GM19238 (cell line): ENCODE results near the gene ADORA2A.

Experiments
- DNase-seq: peaks from one replicate; pipeline ENCODE4 v3.0.0; 2011; ENCODE audit warnings: low spot score; ENCODE audit not compliant: insufficient read length

ADORA2A gene

DNA sequence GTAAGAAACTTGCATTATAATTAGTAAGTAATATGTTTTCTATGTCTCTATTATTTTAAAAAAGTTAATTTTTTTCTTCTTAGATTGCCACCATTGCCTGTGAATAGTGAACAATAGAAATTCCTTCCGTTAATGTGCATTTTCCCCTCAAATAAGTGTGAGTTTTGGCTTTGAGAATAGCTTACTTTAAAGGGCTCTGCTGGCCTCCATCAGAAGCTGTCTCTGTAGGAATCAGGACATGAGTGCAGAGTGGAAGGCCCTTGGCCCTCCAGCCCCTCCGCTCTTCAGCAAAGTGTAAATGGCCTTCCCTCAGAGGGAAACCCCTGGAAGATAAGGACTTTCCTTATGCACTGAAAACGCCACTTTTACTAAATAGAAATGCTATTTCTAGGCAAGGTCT is 24.1 kb upstream of the ADORA2A start:
- DNase-seq: no peak

DNA sequence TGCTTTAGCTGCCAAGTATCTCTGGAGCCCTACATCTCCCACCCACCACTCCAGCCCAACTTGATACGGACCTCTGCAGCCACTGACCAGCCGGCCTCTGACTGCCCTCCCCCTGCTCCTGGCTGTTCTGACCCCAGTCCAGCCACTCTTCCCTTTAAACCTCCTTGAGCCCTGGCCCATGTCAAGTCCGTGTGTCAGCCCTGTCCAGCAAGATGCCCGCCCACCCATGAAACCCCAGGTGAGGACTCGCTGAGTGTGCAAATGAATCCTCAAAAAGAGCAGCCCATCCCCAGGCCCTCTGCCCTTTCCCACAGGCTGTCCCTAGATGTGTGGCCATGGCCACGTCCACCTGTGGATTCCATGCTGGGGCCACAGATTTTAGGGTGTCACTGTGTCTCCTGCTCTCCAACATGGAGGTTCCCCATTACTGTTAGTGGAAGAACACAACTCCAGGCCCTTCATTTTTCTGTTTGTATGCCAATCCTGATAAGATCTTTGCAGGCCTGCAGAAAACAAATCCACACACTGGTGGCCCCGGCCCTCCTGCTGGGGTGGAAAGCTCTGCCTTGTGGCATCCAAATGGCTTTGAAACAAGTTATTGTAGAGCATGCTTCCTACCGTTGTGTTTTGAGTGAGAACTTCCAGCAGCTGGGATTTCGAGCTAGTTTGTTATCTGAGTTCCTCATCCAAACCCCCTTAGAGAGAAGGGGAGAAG is 22.7 kb upstream of the ADORA2A start:
- no peak for DNase-seq

DNA sequence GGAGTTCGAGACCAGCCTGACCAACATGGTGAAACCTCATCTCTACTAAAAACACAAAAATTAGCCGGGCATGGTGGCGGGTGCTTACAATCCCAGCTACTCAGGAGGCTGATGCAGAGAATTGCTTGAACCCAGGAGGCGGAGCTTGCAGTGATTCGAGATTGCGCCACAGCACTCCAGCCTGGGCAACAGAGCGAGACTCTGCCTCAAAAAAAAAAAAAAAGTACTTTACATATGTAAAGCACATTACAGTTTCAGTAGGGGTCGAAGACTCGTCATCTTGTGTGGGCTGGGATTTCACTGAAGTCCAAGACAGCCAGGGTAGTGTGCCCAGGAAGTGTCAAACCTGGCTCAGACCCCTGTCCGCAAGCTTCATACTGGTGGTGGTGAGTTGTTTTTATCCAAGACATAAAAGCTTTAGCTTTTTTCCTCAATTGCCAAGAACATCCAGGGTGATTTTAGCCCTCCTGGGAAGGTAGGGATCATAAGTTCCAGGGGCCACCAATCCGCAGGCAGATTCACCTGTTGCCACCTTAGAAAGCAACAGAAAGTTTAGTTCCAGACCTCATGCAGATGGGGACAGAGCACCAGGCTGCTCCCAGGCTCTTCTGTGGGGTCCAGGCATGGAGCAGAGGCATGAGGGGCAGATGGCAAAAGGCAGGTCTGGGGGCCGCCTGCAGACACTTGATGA is 21.6 kb upstream of the ADORA2A start:
- no peak for DNase-seq

DNA sequence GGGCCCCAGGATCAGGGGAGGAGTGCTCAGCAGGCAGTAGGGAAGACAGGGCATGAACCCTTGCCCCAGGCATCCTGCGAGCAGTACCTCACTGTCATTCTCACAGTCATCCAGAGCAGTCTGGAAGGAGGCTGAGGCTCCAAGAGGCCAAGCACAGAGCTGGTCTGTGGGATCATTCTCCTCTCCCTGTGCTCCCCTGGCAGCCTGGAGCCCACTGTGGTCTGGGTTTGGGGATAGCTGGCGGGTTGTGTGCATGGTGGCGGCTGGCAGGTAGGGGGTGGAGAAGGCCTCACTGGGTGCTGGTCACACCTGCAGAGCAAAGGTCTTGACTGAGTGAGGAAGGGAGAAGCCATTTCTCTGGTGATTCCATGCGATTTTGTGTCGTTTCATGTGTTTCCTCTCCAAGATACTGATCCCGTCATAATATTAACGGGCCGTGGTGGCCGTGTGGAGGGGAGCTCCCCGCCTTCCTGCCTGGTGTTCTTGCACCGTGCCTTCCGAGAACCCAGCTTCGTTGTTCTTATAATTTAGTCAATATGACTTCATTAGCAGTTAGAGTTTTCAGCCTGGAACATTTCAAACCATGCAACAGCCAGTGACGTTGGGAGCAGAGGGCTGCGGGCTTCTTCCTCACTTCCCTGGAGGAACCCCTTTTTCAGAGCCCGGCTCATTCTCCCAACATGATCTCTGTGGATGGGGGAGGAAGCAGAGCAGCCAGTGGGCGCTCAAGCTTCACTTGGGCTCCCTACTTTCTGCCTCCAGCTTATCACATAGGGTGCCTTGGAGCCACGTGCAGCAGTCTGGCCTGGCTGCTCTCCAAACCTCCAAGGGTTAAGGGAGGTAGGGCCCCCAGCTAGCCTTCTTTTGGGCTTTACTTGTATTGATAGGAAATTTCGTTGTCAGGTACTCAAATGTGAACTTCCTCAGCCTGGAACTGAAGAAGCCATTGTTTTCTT is 20.8 kb upstream of the ADORA2A start:
- DNase-seq: no peak

DNA sequence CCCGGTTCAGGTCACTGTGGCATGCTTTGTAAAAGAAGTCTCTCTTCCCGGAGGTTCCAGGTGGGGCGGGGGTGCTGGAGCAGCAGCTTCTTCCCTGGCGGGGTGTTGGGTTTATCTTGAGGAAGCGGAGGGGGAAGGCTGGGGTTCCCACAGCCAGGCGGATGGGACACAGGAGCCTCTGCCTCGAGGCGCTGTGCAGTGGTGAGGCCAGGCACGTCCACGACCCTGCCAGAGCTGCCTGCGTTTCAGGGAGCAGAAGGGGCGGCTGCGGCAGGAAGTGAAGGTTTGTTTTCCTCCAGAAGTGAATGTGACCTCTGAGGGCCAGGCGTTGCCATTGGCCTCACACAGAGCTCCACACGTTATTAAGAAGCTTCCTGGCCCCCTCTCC is 20.1 kb upstream of the ADORA2A start:
- no peak for DNase-seq

DNA sequence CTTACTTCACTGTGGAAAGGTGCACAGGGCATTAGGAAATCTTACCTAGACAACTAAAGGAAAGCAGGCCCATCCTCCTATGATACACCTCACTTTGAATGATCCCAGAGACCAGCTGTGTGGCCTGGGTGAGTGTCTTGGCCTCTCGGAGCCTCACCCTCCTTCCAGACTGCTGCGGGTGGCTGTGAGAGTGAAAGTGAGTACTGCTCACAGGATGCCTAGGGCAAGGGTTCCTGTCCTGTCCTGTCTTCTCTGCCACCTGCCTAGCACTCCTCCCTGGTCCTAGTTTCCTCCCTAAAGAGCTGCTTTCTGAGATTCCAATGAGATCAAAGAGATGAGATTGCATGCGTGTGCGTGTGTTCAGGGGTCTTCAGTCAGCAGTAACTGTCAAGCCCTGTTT is 19.5 kb upstream of the ADORA2A start:
- no peak for DNase-seq

DNA sequence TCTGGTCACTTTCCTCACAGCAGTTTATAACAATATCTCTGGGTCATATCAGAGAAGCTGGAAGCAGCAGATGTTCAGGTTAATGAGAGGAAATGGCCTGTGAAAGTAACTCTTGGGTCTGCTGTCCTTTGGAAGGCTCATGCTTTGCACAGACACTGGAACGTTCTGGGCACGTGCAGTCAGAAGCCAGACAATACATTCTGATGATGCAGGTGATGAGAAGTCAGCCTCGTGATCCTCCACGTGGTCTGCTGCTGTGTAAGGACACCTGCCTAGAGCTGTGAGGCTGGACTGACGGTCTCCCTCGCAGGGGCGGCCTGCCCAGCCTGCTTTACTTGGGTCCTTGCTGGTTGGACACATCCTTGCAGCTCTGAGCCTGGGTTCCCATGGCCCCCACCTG is 18.8 kb upstream of the ADORA2A start:
- no peak for DNase-seq

DNA sequence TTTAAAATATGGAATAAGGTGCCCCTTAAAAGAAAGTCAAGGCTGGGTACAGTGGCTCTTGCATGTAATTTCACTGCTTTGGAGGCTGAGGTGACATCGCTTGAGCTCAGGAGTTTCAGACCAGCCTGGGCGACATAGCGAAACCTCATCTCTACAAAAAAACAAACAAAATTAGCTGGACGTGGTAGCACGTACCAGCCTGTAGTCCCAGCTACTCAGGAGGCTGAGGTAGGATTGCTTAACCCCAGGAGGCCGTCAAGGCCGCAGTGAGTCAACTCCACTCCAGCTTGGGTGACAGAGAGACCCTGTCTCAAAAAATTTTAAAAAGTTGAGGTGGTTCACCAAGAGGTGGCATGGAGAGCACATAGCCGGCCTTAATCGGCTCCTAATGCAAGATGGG is 17.7 kb upstream of the ADORA2A start:
- DNase-seq: no peak

DNA sequence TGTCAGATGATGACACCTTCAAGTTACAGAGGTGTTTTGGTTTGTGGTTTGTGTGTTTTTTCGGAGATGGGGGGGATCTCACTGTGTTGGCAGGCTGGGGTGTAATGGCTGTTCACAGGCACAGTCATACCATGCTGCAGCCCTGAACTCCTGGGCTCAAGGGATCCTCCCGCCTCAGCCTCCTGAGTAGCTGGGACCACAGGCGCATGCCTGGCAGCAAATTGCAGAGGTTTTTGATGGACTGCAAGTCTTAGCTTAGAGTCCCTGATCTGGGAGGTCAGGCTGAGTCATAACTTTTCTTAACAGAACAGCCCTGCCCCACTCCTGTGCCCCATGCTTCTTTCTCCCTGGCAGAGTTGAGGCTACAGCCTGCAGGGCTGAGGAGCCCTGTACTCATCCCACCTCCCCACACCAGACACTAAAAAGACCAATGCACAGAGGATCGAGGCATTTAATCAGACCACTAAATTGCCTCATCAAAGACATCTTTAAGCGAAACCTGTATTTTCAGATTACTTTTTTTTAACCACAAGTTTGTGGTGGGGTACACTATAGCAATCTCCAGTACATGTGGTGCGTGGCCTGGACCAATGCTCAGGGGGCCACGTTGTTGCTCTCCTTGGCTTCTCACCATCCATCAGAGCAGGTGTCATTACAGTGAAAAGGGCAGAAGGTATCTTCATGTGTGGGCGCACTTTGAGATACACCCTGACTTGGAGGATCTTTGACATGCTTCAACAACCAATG is 17.1 kb upstream of the ADORA2A start:
- DNase-seq: no peak

DNA sequence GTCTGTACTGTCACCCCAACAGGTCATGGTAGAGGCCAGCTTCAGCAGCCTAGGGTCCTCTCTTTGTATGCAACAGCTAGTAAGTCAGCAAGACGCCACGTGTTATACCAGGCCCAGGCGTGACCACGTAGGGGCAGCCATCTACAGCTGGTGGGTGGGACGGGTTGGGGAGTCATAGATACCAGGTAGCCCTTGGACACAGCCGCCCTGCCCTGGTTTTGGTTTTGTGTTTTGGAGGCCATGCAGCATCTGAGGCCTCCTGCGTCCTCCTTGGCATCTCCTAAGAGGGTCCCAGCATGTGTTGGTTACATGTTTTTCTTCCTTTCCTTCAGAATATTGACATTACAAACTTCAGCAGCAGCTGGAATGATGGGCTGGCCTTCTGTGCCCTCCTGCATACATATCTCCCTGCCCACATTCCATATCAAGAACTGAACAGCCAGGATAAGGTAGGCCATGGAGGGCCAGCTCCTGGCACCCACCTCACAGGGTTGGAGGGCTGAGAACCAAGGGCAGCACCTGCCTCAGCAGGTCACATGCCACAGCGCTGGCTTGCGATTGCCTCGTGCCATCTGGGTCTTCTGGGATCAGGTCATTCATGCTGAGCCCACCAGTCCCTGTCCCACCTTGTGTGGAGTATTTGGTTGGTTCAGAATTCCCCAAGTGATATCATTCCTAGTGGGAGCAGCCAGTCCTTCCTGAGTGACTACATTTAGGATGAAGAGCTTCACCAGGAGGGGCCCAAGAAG is 16.0 kb upstream of the ADORA2A start:
- no peak for DNase-seq

DNA sequence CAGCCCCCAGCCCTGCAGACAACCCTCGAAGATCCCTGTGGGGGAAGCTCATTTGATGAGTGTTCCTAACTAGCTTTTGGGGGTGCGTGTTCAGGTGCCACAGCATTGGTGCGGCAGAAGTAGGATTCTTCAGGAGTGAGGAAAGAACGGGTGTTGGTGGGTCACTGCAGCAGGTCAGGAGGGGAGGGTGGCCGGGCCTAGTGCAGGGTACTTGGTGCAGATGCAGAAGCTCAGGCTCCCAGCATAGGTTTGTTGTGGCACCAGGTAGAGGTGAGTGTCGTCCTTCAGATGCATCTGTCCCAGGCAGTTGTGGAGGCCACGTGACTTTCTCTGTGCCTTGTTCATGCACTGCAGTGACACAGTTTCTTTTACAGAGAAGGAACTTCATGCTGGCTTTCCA is 15.1 kb upstream of the ADORA2A start:
- no peak for DNase-seq

DNA sequence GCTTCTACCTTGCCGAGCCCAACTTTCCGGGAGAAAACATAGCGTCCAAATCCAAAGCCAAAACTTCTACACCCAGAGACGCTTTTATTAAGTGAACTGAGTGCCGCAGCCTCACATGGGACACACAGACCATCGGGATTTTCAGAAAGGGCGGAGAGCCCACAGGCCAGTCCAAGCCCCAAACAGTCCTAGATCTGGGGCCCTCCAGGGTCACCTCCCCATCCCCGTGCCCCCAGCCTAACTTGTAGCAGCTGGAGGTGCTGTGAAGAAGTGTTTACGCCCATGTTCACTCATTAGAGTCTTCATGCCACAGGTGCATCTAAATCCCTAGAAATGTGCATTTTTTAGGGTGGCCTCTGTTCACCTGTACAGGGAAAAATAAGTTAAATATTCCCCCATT is 14.1 kb upstream of the ADORA2A start:
- DNase-seq: no peak

DNA sequence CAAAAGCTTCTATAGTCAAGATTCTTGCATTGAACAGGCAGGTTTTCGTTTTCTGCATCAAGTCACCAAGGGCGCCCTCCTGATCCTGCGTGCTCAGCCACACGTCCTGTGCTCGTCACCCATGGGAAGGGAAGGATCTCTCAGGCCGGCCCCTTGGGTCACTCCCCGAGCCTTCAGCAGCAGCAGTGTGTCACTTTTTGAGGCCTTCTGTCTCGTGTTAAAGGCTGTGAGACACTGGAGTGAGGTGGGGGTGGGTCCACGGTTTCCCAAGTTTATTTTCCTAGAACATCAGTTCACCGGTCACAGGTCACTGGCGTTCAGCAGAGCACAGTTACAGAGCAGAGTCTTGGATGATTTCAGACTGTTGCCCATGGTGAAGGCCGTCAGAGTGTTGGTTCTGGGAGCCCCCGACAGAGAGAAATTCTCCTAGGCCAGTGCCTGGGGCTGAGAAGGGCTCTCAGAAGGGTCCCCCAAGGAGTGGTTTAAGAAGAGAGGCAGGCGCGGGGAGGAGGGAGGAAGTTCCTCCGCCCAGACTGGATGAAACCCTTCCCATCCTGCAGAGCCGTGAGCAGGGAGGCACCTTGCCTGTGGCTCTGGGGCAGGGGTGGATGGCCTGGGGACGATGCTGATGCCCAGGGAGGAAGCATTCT is 13.5 kb upstream of the ADORA2A start:
- DNase-seq: no peak

DNA sequence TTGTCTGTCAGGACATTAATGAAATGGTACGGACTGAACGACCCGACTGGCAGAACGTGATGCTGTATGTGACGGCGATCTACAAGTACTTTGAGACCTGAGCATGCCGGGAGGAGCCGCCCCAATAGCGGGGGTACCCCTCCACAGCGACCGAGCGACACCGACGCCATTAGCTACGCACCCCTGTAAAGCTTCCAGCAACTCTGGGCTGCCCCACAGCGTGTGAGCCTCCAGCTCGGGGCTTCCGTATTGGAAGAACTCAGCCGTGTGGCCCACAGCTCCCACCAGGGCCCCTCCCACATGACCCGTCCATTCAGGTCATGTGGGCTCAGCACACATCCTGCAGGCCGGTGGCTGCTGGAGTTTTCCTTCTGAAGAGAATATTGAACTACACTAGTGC is 12.9 kb upstream of the ADORA2A start:
- no peak for DNase-seq

DNA sequence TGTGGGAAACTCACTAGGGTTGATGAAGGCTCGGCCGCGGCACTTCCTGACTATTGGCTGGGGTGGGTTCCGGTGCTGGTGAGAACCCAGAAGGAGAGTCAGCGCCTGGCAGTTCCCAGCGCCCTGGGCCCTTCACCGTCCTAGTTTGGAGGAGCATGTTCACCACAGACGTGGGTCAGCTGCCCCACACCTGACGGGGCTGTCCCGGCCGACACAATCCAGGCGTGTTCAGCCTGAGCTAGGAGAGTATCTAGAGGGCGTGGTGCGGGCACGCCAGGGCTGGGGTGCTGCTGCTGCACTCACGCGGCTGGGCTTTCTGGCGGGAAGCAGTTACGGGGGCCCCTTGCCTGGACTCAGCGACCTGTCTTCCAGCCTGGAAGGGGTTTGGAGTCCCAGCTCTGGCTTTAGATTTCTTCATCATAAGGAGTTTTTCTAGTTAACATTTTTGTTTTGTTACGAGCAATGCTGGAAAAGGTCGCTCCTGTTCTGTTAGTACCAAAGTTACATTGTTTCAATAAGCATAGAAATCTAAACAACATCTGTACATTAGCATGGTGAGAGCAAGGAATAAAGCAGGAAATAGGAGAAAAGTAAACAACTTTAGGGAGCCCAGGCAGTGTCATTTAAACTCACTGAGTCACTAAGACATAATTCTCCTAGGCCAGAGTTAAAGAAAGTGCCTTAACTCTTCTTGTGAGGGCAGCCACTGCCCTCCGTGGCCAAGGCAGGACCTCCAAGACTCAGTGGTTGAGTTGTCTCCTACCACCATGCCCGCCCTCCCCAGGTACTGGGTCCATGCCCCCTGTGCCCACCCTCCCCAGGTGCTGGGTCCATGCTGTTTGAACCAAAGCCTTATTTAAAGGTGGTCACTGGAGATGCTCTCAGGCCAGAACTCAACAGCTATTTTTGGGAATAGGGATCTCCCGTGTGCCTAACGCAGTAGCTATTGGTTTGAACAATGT is 12.1 kb upstream of the ADORA2A start:
- DNase-seq: no peak

DNA sequence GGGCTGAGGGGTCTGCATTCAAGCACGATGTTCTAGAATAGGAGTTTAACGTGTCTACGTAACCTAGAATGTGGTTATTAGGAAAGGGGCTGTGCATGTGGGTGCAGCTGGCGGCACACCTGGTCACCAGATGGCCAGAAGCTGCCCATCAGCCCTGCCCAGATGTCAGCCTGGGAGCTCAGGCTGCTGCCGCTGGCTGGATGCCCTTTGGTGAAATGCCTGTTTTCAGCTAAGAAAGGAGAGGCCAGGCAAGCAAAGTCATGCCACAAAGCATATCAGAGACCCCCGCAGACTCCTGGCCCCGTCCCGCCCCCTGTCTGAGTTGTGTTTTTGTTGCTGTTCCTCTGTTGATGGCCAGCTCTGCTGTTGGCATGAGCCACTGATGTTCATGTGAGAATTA is 11.3 kb upstream of the ADORA2A start:
- DNase-seq: no peak

DNA sequence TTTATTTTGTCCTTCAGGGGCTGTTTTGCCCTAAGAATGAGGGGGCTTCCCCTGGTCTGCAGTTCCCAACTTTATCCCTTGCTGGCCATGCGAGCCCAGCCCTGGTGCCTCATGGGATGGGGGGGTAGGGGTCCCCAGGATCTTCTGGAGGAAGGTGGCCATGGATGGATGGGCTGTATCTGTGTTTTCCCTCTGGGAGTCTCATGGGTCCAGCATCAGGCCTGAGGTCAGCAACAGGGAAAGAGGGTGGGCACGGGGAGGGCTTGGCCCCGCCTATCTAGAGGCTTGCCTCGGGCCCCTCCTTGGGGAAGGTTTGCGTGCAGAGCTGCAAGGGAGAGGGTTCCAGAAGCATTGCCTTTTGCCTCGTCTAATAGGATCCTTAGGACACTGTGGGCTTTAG is 10.8 kb upstream of the ADORA2A start:
- DNase-seq: no peak

DNA sequence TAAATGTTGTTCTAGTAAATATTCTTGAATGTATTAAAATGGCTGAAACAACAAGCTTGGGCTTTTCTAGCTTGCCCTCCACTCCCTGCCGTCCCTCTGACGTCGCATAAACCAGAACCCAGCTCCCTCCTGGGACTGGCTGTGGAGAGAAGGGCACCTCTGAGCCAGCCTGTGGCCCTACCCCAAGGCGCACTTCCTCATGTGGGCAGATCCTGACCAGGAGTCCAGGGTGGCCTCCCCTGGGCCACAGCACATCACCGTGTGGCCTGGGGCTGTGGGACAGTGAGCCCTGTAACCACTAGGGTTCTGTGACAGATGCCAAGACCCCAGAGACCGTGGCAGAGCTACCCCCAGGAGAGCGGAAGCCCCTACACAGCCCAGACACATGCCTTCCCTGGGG is 10.2 kb upstream of the ADORA2A start:
- DNase-seq: no peak
